GM18526 (cell line): ENCODE data around the gene TMEM59L.

Experiments
- POLR2A ChIP-seq: IDR thresholded peaks from 3 replicates; pipeline ENCODE4 v1.6.1; 2011; ENCODE audit not compliant: insufficient read length; ENCODE audit errors: extremely low read depth

The TMEM59L gene

GRCh38 chr19:18612772-18613588 lies at the start of gene TMEM59L:
TSS of gene TMEM59L (plus strand) at chr19:18612870. CDS start at chr19:18612959, 89 bp downstream.
- TF ChIP-seq POLR2A: no peak

GRCh38 chr19:18566953-18567352 lies 45.7 kb upstream of the TMEM59L start:
- no peak for TF ChIP-seq POLR2A

DNA sequence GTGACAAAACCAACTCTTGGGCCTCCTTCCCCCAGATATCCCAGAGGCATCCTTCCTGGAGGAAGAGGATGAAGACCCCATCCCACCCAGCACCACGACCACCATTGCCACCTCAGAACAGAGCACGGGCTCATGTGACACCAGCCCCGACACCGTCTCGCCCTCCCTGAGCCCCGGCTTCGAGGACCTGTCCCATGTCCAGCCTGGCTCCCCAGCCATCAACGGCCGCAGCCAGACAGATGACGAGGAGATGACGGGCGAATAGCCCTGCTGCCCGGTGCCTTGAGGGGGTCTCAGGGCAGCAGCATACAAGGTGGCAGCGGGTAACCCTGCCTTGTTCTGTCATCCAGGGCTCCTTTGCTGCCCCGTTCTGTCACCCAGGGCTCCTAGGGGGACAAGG lies 44.3 kb upstream of the TMEM59L start:
- no peak for TF ChIP-seq POLR2A

- TF ChIP-seq POLR2A: peak; percentile 98
These were observed 40.9 kb upstream of the TMEM59L start, which contains the start of gene UBA52 for GRCh38 chr19:18571564-18572344. TSS of gene UBA52 (plus strand) at chr19:18571857. CDS start at chr19:18573301, 1,444 bp downstream.

DNA sequence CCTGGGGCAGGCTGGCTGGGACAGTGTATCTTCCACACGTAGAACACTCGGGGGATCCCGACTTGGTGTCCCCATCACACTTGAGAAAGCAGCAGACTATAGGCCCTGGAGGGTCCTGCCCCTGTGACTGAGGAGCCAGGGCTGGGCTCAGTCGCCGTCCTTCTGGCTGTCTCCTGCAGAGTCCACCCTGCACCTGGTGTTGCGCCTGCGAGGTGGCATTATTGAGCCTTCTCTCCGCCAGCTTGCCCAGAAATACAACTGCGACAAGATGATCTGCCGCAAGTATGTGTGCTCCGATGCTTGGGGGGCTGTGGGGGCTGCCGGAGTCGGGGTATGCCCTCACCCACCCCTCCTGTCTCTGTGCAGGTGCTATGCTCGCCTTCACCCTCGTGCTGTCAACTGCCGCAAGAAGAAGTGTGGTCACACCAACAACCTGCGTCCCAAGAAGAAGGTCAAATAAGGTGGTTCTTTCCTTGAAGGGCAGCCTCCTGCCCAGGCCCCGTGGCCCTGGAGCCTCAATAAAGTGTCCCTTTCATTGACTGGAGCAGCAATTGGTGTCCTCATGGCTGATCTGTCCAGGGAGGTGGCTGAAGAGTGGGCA lies 37.9 kb upstream of the TMEM59L start:
- TF ChIP-seq POLR2A: no peak

GRCh38 chr19:18576383-18576782 lies 36.3 kb upstream of the TMEM59L start:
- TF ChIP-seq POLR2A: no peak

DNA sequence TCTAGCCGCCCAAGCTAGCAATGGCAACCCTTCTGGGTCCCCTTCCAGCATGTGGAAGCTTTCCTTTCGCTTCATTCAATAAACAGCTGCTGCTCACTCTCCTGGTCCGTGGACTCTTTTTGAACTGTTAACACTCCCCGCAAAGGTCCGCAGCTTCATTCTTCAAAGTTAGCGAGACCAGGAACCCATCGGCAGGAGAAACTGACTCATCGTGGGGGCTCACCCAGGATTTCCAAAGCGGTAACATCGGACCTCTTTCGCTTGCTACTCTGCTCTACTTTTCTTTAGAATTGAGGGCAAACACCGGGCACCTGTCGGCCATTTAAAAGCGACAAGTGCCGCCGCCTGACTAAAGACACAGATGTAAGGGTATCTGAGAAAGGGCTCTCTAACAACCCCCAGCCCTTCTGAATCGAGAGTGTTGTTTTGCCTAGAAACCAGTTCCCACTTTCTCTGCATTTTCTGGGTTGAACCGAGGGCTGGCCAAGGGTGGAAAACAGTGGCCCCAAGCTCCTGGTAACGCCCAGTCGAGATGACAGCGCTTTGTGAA lies 35.2 kb upstream of the TMEM59L start:
- no peak for TF ChIP-seq POLR2A

- no peak for TF ChIP-seq POLR2A
These were observed 32.4 kb upstream of the TMEM59L start for GRCh38 chr19:18580311-18580710.

GRCh38 chr19:18586306-18586705 lies 26.4 kb upstream of the TMEM59L start:
- TF ChIP-seq POLR2A: no peak

- no peak for TF ChIP-seq POLR2A
These were observed 25.1 kb upstream of the TMEM59L start for GRCh38 chr19:18587561-18587960.

DNA sequence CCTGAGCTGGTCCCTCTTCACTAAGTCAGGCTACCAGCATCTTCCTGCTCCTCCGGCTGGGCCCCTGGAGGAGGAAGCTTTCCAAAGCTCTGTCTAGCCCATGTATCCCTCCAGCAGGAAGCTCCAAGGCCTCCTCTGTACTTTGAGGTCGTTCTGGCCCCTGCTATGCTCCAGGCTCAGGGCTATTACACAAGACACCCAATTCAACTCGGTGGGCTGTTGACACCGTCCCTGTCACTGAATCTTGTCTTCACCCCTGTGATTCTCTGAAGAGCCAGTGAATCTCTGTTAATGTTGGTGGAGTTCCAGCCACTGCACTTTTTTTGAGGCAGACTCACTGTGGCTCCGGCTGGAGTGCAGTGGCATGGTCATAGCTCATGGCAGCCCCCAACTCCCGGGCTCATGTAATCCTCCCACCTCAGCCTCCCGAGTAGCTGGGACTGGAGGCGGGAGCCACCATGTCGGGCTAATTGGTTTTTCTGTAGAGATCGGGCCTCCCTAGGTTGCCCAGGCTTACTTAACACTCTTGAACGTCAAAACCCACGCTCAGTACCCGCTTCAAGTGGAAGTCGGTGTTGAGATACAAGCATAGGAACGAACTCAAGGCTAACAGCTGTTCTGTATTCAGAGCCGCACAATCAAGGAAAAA lies 24.6 kb upstream of the TMEM59L start:
- TF ChIP-seq POLR2A: no peak

DNA sequence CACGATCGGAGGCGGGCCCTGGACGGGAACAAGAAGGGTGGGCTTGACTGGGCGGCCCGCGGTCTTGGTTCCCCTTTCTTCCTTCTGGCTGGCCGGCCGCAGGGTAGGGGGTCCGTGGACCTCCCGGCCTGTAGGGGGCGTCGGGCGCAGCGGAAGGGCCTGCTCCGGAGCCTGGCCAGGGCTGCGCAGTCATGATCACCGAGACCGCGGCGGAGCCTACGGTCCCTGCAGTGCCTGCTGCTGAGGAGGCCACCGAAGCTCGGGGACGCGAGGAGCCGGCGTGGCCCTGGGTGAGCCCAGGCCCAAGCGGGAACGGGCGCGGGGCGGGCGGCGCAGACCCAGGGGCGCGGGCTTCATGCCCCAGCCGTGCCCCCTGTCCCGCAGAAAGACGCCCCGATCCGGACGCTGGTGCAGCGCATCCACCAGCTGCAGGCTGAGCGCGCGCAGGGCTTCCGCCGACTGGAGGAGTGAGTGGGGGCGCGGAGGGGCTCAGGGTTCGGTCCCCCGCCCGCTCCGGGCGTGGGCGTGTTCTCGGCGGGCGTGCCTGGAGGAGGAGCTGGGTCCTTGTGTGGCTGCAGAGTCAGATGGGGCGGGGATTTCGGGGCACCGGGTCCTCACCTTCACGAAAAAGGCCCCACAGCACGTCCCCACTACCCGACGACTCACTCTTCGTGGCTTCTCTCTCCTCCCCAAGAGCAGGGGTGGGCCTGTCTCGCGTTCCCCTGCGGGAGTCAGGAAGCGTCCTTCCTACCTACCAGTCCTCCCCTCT lies 23.9 kb upstream of the TMEM59L start, which contains the start of gene REX1BD:
Gene REX1BD, plus strand, starts transcription at position 188 of the 769 bp plus-strand sequence. Its CDS starts 4 bp downstream, at position 192.
- TF ChIP-seq POLR2A: peak; percentile 86

- no peak for TF ChIP-seq POLR2A
These were observed 23.0 kb upstream of the TMEM59L start for GRCh38 chr19:18589380-18590272.
